Astrocyte of the cerebellum (primary cell): ENCODE measurements around the gene LEMD1.

ENCODE experiments used
- DNase-seq: peaks from one replicate; pipeline ENCODE4 v3.0.0-alpha.2; 2011; ENCODE audit warnings: low read depth
- H3K4me3 ChIP-seq: 2 replicates; pipeline ENCODE4 v1.5.1; 2011; ENCODE audit warnings: mild to moderate bottlenecking, low read depth, low read length, moderate library complexity
- in situ Hi-C: cut with HindIII; loops from 2 replicates; pipeline ENCODE4 v1.10.0; 2017; ENCODE audit warnings: low sequenced_read_pairs
- TF ChIP-seq, protein P1 (sequence below): IDR thresholded peaks from 2 replicates; pipeline ENCODE4 v1.5.1; 2012; ENCODE audit warnings: low read length, low read depth, moderate library complexity, mild to moderate bottlenecking; ENCODE audit errors: missing control alignments

Gene LEMD1

DNA sequence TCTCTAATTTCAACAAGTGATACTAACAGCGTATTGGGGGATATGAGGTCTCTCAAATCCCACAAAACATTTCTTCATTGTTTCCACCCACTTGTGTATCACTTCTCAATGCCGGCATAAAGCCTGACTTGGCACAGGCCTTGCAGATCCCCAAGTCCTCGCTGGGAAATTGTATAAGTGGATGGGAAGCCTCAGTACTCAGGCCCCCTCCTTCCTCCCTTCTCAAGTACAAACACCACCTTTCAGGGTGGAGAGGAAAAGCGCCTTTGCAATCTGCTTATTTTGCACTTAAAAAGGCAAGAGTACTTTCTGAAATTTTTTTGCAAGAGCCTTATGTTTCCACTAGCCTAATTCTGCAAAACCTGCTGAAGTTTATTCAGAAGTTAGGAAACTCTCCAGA is 39.3 kb downstream of the LEMD1 start:
- TF ChIP-seq, protein P1, sequence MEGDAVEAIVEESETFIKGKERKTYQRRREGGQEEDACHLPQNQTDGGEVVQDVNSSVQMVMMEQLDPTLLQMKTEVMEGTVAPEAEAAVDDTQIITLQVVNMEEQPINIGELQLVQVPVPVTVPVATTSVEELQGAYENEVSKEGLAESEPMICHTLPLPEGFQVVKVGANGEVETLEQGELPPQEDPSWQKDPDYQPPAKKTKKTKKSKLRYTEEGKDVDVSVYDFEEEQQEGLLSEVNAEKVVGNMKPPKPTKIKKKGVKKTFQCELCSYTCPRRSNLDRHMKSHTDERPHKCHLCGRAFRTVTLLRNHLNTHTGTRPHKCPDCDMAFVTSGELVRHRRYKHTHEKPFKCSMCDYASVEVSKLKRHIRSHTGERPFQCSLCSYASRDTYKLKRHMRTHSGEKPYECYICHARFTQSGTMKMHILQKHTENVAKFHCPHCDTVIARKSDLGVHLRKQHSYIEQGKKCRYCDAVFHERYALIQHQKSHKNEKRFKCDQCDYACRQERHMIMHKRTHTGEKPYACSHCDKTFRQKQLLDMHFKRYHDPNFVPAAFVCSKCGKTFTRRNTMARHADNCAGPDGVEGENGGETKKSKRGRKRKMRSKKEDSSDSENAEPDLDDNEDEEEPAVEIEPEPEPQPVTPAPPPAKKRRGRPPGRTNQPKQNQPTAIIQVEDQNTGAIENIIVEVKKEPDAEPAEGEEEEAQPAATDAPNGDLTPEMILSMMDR, result no peak
- DNase-seq, result no peak
- H3K4me3 ChIP-seq, result no peak overlapping the region
- in situ Hi-C loops, result no loop called here

DNA sequence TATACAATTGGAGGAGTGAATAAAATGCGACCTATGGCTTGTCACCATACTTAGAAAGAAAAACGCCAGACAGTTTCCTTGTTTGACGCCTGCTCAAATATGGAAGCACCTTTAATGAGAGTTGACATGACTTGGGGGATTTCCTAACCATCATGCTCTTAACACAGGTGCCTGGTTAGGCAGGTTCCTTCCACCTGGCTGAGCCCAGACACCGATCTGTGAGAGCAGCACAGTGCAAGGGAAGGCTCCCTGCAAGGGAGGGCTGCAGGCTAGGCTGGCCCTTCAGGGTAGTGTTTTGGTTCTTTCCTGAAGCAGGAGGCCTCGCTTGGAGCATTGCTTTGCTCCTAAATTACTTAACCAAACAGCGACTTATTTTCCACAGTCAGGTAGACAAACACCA is 40.6 kb downstream of the LEMD1 start:
- DNase-seq, result no peak
- TF ChIP-seq, protein P1, result no peak
- no peak overlapping the region for H3K4me3 ChIP-seq
- in situ Hi-C loops, result no loop called here

DNA sequence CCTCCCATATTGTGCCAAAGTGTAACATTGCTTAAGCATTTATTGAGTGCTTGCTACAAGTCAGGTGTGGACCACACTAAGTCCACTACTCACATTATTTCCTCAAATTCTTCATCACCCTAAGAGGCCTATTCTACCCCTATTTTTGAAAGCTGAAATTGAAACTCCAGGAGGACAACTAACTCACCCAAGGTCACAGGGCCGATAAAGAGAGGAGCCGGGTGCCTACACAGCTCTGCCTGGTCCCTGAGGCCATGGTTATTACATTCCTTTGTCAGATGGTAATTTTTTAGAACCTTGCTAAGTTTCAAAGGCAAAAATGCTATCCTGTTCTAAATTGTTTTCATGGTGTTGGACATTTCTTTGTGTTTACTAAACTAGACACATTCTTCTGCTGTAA is 41.0 kb downstream of the LEMD1 start:
- TF ChIP-seq, protein P1, result no peak
- no peak overlapping the region for H3K4me3 ChIP-seq
- DNase-seq, result no peak
- in situ Hi-C loops, result no loop called here

DNA sequence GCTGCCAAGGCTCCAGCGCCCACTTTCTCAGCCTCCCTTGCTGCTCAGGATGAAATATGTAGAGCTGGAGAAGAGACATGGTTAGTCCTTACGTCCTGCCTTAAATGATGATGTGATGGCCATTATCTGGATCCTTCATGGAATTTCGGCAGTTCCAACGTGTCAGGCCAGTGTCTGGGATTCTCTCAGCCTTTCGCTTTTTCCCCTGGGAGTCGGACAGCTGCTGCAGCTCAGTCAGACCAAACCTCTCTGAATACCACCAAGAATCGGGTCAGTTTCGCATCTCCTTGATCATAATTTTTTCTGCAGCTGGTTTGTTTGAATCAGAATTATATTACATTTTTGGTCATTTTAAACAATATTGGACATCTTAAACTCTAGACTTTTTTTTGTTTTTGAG is 42.8 kb downstream of the LEMD1 start:
- in situ Hi-C loops, result no loop called here
- no peak for DNase-seq
- TF ChIP-seq, protein P1, result no peak
- no peak overlapping the region for H3K4me3 ChIP-seq

DNA sequence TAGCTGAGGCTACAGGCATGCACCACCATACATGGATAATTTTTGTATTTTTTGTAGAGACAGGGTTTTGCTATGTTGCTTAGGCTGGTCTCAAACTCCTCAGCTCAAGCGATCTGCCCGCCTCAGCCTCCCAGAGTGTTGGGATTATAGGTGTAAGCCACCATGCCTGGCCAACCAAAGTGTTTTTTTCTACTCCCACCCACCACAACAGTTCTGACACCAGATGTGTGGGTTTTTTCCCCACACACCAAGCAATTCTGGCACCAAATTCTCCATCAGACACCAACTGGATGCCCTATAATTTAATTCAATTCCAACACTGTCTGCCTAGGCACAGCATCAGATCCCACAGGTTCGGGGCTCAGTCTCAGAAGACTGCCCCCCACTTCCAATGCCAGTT is 44.5 kb downstream of the LEMD1 start:
- in situ Hi-C loops, result no loop called here

DNA sequence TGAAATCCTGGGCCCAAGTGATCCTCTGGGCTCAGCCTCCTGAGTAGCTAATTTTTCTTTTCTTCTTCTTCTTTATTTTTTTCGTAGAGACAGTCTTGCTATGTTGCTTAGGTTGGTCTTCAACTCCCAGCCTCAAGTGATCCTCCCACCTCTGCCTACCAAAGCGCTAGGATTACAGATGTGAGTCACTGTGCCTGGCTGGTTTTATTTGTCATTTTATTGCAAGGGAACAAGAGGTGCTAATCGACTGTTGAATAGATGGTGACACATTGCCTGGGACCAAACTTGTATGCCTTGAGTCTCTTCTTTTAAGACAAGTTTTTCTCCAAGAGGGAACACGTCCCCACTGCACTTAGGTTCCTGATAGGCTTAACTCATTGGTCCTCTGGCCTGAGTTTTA is 45.1 kb downstream of the LEMD1 start:
- in situ Hi-C loops, result no loop called here

More for the DNA sequence above, 44.5 kb downstream of the LEMD1 start:
- TF ChIP-seq, protein P1, result no peak
- no peak overlapping the region for H3K4me3 ChIP-seq
- DNase-seq, result no peak

More for the DNA sequence above, 45.1 kb downstream of the LEMD1 start:
- no peak overlapping the region for H3K4me3 ChIP-seq
- DNase-seq, result no peak
- TF ChIP-seq, protein P1, result no peak
